H54 (cell line): Measurements from ENCODE around the gene IL17RE.
"Not testable (repeated sequence)": the region's sequence is repeated elsewhere in the genome, so short reads cannot be mapped to it uniquely, and the experiment has no call there.

Experiments
- DNase-seq: peaks from one replicate; pipeline ENCODE4 v3.0.0; 2011; ENCODE audit warnings: low spot score, mixed read lengths; ENCODE audit not compliant: insufficient read length
- FAIRE-seq: peaks from 3 replicates; lab custom pipeline; 2011; peaks lifted over from hg19 to GRCh38; lab: Jason Lieb, UNC
- POLR2A ChIP-seq: IDR thresholded peaks from 2 replicates; pipeline ENCODE4 v1.6.1; 2011; ENCODE audit warnings: low read depth, mild to moderate bottlenecking, low read length

IL17RE gene

DNA sequence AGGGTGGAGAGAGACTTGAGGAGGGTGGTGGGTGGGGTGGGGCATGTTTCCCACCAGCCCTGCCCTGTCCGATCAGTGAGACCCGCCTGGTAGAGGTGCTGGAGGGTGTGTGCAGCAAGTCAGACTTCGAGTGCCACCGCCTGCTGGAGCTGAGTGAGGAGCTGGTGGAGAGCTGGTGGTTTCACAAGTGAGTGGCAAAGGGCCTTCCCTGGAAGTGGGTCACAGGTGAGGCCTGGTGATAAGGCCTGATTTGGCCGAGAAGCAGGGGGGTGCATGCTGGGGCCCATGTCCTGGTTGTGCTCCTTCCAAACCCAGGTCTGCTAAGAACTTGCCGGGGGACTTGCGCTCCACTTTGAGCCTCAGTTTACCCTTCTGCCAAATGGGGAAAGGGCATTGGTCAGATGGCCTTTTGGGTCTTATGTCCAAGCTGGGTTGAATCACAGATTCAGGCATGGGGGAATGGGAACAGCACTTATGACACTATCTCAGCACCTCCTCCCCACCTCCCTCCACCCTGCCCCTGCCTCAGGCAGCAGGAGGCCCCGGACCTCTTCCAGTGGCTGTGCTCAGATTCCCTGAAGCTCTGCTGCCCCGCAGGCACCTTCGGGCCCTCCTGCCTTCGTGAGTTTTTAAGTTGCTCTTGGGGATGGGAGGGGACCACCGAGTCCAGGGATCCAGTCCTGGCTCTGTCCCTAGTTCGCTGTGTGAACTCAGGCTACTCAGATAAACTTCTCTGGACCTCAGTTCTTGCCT lies 35.0 kb downstream of the IL17RE start:
- no peak for FAIRE-seq
- no peak for TF ChIP-seq POLR2A

DNA sequence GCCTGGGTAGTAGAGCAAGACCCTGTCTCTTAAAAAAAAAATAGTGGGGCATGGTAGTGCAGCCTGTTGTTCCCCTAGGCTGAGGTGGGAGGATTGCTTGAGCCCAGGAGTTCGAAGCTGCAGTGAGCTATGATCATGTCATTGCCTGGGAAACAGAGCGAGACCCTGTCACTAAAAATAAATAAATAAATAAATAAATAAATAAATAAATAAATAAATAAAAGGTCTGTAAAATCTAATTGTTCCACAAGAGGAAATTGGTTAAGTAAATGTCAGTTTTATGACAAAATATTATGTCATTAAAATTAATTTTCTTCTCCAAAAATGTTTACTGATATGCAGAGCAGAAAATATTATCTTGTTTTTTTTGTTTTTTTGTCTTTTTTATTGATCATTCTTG lies 36.3 kb downstream of the IL17RE start:
- no peak for TF ChIP-seq POLR2A
- FAIRE-seq (no peak), DNase-seq (no peak)

More for the DNA sequence above, 35.0 kb downstream of the IL17RE start:
- DNase-seq, result no peak

DNA sequence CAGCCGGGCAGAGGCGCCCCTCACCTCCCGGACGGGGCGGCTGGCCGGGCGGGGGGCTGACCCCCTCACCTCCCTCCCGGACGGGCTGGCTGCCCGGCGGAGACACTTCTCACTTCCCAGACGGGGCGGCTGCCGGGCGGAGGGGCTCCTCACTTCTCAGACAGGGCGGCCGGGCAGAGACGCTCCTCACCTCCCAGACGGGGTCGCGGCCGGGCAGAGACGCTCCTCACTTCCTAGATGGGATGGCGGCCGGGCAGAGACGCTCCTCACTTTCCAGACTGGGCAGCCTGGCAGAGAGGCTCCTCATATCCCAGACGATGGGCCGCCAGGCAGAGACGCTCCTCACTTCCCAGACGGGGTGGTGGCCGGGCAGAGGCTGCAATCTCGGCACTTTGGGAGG lies 37.3 kb downstream of the IL17RE start:
- not testable (repeated sequence) for DNase-seq, FAIRE-seq

DNA sequence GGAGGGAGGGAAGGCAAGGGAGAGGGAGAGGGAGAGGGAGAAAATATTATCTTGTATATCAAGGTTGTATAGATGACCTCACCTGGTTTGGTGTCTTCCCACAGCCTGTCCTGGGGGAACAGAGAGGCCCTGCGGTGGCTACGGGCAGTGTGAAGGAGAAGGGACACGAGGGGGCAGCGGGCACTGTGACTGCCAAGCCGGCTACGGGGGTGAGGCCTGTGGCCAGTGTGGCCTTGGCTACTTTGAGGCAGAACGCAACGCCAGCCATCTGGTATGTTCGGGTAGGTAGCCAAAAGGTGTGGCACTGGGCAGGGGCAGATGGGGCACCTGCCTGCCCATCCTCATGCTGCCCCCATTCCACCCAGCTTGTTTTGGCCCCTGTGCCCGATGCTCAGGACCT lies 38.1 kb downstream of the IL17RE start:
- FAIRE-seq, result no peak

DNA sequence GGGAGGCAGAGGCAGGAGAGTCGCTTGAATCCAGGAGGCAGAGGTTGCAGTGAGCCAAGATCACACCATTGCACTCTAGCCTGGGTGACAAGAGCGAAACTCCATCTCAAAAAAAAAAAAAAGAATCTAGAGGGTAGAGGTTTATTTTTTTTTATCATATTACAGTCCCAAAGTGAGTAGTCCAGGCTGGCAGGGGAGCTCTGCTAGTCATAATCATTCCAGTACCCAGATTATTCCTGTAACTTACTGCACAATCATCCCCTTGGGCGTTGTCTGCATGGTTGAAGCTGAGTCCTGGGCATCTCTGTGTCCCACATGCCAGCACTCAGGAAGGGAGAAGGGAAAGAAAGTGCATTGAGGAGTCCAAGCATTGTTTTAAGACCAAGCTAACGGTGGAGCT lies 39.5 kb downstream of the IL17RE start:
- DNase-seq, result no peak
- FAIRE-seq, result no peak
- no peak for TF ChIP-seq POLR2A

More for the DNA sequence above, 38.1 kb downstream of the IL17RE start:
- no peak for DNase-seq
- TF ChIP-seq POLR2A, result no peak

DNA sequence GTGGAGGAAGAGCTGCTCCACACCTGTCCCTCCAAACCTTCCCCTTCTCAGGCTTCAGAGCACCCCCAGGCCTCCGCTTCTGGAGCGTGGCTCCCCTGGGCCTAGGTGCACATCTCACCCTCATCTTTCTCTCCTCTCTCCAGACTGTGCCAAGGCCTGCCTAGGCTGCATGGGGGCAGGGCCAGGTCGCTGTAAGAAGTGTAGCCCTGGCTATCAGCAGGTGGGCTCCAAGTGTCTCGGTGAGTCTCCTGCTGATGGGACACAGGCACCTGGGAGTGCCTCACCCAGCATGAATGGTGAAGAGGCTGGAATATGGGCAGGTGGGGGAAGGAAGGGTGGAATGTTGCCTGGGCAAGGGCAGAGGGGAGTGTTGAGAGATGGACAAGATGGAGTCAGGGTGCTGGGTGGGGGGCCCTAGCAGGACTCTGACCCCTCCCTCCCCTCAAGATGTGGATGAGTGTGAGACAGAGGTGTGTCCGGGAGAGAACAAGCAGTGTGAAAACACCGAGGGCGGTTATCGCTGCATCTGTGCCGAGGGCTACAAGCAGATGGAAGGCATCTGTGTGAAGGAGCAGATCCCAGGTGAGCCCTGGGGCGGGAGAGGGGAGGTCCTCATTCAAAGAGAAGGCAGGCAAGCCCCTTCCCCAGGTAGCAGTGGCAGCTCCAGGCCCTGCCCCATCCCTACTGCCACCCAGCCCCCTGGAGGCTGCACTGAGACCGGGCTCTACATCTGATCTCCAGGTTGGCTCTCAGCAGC lies 40.5 kb downstream of the IL17RE start:
- DNase-seq, result no peak
- TF ChIP-seq POLR2A, result no peak
- no peak for FAIRE-seq

DNA sequence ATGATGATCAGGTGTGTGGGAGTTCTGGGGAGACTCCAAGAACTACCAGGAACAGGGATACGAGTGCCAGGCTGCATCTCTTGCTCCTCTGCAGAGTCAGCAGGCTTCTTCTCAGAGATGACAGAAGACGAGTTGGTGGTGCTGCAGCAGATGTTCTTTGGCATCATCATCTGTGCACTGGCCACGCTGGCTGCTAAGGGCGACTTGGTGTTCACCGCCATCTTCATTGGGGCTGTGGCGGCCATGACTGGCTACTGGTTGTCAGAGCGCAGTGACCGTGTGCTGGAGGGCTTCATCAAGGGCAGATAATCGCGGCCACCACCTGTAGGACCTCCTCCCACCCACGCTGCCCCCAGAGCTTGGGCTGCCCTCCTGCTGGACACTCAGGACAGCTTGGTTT lies 41.6 kb downstream of the IL17RE start:
- no peak for DNase-seq
- TF ChIP-seq POLR2A, result no peak

DNA sequence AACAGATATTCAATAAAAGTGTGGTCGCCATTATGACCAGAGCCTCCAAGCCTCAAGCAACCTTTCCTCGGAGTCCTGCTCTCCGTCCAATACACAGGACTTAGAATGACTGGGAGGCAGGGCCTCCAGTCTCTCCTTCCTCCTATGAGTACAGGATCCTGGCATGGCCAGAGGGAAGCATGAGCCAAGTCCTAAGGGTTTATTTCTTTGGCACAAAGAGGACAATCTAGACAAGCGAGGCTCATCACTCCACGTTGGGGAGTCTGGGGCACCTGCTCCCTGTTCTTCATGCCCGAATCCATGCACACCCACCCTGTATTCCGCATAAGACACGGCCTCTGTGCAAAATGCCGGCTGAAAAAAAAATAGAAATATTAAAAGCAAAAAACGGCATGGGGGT lies 42.7 kb downstream of the IL17RE start:
- TF ChIP-seq POLR2A, result no peak
- FAIRE-seq (no peak), DNase-seq (no peak)

More for the DNA sequence above, 41.6 kb downstream of the IL17RE start:
- FAIRE-seq, result no peak

DNA sequence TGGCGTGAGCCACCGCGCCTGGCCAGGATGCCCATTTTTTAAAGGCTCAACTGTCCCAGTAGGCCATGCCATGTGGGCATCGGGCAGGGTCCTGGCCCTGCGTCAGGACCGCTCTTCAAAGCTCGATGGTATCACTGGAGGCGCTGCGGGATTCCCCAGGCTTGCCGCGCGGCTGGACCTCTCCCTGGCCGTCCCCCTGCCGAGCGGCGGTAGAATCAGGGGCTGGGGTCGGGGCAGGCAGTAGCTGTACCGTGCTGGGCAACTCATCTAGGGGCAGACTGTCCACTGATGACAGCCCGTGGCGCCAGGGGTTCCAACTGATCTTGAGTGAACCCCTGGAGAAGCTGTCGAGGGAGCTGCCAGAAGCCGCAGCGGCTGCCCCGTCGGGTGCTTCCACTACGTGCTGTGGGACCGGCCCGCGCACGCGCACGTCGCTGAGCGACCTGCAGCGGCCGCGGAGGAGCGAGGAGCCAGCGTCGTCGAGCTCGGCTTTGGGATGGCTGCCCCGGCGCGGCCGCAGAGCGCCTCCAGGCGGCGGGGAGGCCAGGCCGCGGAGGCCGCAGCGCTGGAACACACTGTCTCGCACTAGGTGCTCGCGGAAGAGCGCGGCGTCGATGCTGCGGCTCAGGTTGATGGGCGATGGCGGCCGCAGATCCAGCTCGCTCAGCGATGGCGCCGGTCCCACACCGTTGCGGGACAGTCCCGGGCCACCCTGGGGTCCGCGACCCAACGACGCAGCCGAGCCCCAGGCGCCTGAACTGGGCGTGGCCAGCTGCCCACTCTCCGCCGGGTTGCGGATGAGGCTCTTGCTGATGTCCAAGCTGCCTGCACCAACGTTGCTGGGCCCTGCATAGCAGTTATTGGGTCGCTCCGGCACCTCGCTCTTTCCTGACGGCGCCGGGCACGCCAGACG lies 43.7 kb downstream of the IL17RE start:
- DNase-seq, result no peak

DNA sequence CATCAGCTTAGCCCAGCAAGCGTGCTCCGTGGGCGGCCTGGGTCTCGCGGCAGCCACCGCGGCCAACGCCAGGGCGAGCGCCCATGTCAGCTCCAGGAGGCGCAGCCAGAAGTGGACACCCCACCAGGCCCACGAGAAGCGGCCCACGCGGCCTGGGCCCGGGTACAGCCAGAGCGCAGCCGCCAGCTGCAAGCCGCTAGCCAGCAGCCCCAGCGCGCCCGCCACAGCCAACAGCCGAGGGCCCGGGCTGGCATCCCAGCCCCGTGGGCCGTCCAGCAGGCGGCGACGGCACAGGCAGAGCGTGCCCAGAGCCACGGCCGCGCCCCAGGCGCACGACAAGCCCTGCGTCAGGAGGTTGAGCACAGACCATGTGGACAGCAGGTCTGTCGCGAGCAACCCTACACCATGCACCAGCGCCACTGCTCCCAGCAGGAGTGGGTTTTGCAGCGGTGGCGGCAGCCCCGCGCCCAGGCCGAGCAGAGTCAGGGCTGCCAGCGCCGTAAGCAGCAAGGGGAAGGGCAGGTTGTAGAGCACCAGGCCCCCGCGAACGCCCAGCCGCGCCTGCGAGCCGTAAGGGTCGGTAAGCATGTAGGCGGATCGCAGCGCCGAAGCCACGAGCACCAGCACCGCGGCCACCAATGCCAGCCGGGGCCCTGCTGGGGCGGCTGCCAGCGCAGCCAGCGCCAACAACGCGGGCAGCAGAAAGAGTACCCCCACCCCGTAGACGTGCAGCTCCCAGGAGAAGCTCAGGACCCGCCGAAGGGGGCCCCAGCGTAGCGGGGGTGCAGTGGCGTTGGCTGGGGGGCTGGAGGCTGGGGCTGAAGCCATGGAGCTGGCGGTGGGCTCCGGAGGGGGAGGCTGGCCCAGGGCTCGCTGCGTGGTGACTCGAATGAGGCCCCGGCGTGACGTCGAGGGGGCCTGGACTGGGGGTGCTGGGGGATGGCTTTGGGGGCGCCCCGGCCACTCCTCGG lies 44.7 kb downstream of the IL17RE start:
- FAIRE-seq (no peak), DNase-seq (no peak)
- no peak for TF ChIP-seq POLR2A

More for the DNA sequence above, 43.7 kb downstream of the IL17RE start:
- FAIRE-seq, result no peak
- TF ChIP-seq POLR2A, result peak; percentile 47

DNA sequence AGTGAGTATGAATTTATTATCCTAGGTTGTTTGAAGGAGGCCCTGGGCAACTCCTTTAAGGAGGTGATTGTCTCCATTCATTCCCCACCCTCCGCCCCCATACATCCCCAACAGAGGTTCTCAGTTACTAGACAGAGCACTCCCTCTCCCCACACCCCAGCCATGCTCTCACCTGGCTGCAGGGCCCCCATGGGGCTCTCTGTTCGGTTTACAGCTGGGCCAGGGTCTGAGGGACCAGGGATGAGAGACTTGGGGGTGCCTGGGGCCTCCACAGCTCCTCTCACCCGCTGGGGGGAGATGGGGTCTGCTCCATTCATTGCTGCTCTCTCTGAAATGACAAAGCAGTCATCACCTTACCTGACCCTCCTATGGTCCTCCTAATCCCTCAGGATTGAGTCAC lies 45.9 kb downstream of the IL17RE start:
- TF ChIP-seq POLR2A, result no peak
- no peak for DNase-seq
- no peak for FAIRE-seq

DNA sequence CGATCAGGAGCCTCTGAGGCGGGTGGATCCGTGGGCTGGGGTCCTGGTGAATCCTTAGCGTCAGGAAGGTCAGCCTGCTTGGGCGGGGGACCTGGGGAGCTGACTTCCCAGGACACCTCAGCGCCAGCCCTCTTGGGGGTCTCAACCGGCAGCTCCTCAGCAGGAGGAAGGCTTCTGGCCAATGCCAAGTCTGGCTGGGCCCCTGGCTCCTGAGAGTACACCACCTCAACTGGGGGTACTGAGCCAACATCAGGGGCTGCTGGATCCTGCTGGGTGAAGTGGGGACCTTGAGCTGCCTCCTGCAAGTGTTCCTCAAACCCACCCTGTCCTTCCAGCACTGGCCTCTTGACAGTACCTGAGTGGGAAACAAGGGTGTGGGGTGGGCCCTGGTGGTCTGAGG lies 46.5 kb downstream of the IL17RE start:
- FAIRE-seq, result no peak
- TF ChIP-seq POLR2A, result no peak
- DNase-seq, result no peak

DNA sequence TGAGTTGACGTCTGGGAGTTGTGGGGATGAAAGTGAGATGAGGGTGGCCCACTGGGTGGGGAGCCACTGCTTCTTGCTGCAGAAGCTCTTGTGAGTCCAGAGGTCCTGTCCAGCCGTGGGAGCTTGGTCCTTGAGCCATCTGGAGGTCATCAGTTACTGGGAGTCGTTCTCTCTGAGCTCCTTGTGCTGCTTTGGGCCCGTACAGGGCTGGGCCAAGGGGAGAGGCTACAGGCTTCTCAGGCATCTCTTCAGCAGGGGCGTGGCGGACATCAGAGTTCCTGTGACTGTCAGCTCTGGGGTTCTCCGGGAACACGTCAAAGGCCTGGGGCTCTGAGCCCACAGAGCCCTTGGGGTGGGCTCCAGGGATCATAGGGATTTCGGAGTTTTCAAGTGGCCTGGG lies 47.0 kb downstream of the IL17RE start:
- no peak for DNase-seq
- FAIRE-seq, result no peak
- no peak for TF ChIP-seq POLR2A
